Stimulated activated CD8-positive, alpha-beta memory T cell treated with anti-CD3 and anti-CD28 coated beads, Interleukin-4, amount 100 ng/mL, for 1 hour (primary cell): Measurements from ENCODE around the gene CDADC1.
"Not testable (repeated sequence)": the region's sequence is repeated elsewhere in the genome, so short reads cannot be mapped to it uniquely, and the experiment has no call there.

Experiments used
- DNase-seq, 2 donors: peaks; one replicate each; pipeline ENCODE4 v3.0.0-alpha.2; 2020; ENCODE audit warnings: low read depth in 2 of 2, low spot score in 1 of 2

The CDADC1 gene

GRCh38 chr13:49292742-49293486, 45.2 kb downstream of the CDADC1 start:
- DNase-seq = no peak

- DNase-seq = not testable (repeated sequence)
Observed at GRCh38 chr13:49294723-49295122, 47.0 kb downstream of the CDADC1 start.

- no peak for DNase-seq
Observed at GRCh38 chr13:49295244-49295643, 47.5 kb downstream of the CDADC1 start.

- DNase-seq = no peak
Observed at GRCh38 chr13:49296659-49297058, 48.9 kb downstream of the CDADC1 start.

GRCh38 chr13:49297338-49297737, 49.6 kb downstream of the CDADC1 start:
- no peak for DNase-seq

- no peak for DNase-seq
Observed at GRCh38 chr13:49298416-49298815, 50.7 kb downstream of the CDADC1 start.

GRCh38 chr13:49298903-49299605, 51.3 kb downstream of the CDADC1 start:
- no peak for DNase-seq

GRCh38 chr13:49300276-49300675, 52.6 kb downstream of the CDADC1 start:
- DNase-seq = no peak

- peak; percentile 25 to 39 for DNase-seq
Observed at GRCh38 chr13:49300739-49301589, 53.2 kb downstream of the CDADC1 start.

- no peak for DNase-seq
Observed at GRCh38 chr13:49302222-49302621, 54.5 kb downstream of the CDADC1 start.

- DNase-seq = no peak
Observed at GRCh38 chr13:49302817-49303216, 55.1 kb downstream of the CDADC1 start.

GRCh38 chr13:49303533-49304252, 56.0 kb downstream of the CDADC1 start:
- DNase-seq = no peak

GRCh38 chr13:49304356-49304755, 56.6 kb downstream of the CDADC1 start:
- no peak for DNase-seq

GRCh38 chr13:49304763-49305700, 57.3 kb downstream of the CDADC1 start:
- DNase-seq = no peak

GRCh38 chr13:49305792-49306425, 58.2 kb downstream of the CDADC1 start:
- DNase-seq = no peak

GRCh38 chr13:49307365-49307764, 59.6 kb downstream of the CDADC1 start:
- no peak for DNase-seq

GRCh38 chr13:49308097-49308875, 60.6 kb downstream of the CDADC1 start:
- DNase-seq = no peak

GRCh38 chr13:49308921-49309408, 61.2 kb downstream of the CDADC1 start:
- no peak for DNase-seq

GRCh38 chr13:49310251-49310650, 62.5 kb downstream of the CDADC1 start:
- DNase-seq = no peak
